HEK293 (cell line): Measurements from ENCODE around the gene KANSL1.

Experiments
- CTCF ChIA-PET: fragments of 350-600 bp; formaldehyde crosslinking; extraction: SDS; loops from one replicate; lab custom pipeline; 2021; ENCODE audit warnings: antibody characterized with exemption; lab: Yijun Ruan, JAX
- POLR2A ChIA-PET: fragments of 300-600 bp; formaldehyde crosslinking; extraction: SDS; loops from one replicate; lab custom pipeline; 2020; ENCODE audit warnings: antibody characterized with exemption, inconsistent platforms; lab: Yijun Ruan, JAX
- H3K27ac ChIP-seq: fragments of 200-500 bp; sonication (Bioruptor generic); 2 replicates; pipeline ENCODE4 v1.5.1; 2014; ENCODE audit warnings: low read depth, low read length, control low read depth, inconsistent platforms; ENCODE audit errors: extremely low read depth
- H3K36me3 ChIP-seq, 2 experiments: fragments of 200-500 bp in 1 of 2; sonication (Bioruptor generic) in 1 of 2; 1 replicate in 1 of 2; 2 replicates in 1 of 2; pipeline ENCODE4 v1.5.1; 2014 to 2017; ENCODE audit warnings: inconsistent platforms in 2 of 2, low read length in 2 of 2; ENCODE audit not compliant: control insufficient read depth in 2 of 2, insufficient read depth in 1 of 2
- H3K4me1 ChIP-seq: fragments of 200-500 bp; sonication (Bioruptor generic); 2 replicates; pipeline ENCODE4 v1.5.1; 2014; ENCODE audit warnings: mild to moderate bottlenecking, low read length, inconsistent platforms; ENCODE audit not compliant: control insufficient read depth, insufficient read depth
- H3K4me3 ChIP-seq: 2 replicates; pipeline ENCODE4 v1.5.1; 2011; ENCODE audit warnings: low read depth, mild to moderate bottlenecking, control low read depth, low read length, moderate library complexity
- H3K9me3 ChIP-seq: fragments of 200-500 bp; sonication (Bioruptor generic); 2 replicates; pipeline ENCODE4 v1.5.1; 2014; ENCODE audit warnings: low read depth, low read length, inconsistent platforms; ENCODE audit not compliant: control insufficient read depth, insufficient read depth
- BCL11A ChIP-seq: fragments of 450-650 bp; formaldehyde crosslinking; IDR thresholded peaks from 2 replicates; pipeline ENCODE4 v1.5.1; 2016; ENCODE audit warnings: low read depth, missing biosample characterization, missing genetic modification characterization
- BCL11B ChIP-seq: fragments of 450-650 bp; formaldehyde crosslinking; IDR thresholded peaks from 2 replicates; pipeline ENCODE4 v1.5.1; 2016; ENCODE audit warnings: low read depth, missing biosample characterization, missing genetic modification characterization
- FEZF1 ChIP-seq: fragments of 450-650 bp; formaldehyde crosslinking; IDR thresholded peaks from 2 replicates; pipeline ENCODE4 v1.5.1; 2016; ENCODE audit warnings: missing biosample characterization, missing genetic modification characterization
- GLI4 ChIP-seq: fragments of 450-650 bp; formaldehyde crosslinking; IDR thresholded peaks from 2 replicates; pipeline ENCODE4 v1.5.1; 2016; ENCODE audit warnings: missing biosample characterization, missing genetic modification characterization
- OSR2 ChIP-seq: fragments of 450-650 bp; formaldehyde crosslinking; IDR thresholded peaks from 2 replicates; pipeline ENCODE4 v1.5.1; 2016; ENCODE audit warnings: missing biosample characterization, missing genetic modification characterization
- TSHZ1 ChIP-seq: fragments of 450-650 bp; formaldehyde crosslinking; IDR thresholded peaks from 2 replicates; pipeline ENCODE4 v1.5.1; 2016; ENCODE audit warnings: missing biosample characterization, missing genetic modification characterization, borderline replicate concordance
- YY2 ChIP-seq: fragments of 450-650 bp; formaldehyde crosslinking; IDR thresholded peaks from 2 replicates; pipeline ENCODE4 v1.5.1; 2016; ENCODE audit warnings: missing biosample characterization, missing genetic modification characterization
- ZBTB26 ChIP-seq: fragments of 450-650 bp; formaldehyde crosslinking; optimal IDR thresholded peaks from 2 replicates; pipeline ENCODE3; 2016; ENCODE audit warnings: missing biosample characterization, mild to moderate bottlenecking, missing genetic modification characterization
- ZBTB48 ChIP-seq: fragments of 450-650 bp; formaldehyde crosslinking; IDR thresholded peaks from 2 replicates; pipeline ENCODE4 v1.5.1; 2016; ENCODE audit warnings: missing biosample characterization, missing genetic modification characterization
- ZNF132 ChIP-seq: fragments of 450-650 bp; formaldehyde crosslinking; IDR thresholded peaks from 2 replicates; pipeline ENCODE4 v1.5.1; 2017; ENCODE audit warnings: missing biosample characterization, missing genetic modification characterization, borderline replicate concordance
- ZNF16 ChIP-seq: fragments of 450-650 bp; formaldehyde crosslinking; IDR thresholded peaks from 2 replicates; pipeline ENCODE4 v1.5.1; 2016; ENCODE audit warnings: low read depth, missing biosample characterization, missing genetic modification characterization
- ZNF24 ChIP-seq: fragments of 450-650 bp; formaldehyde crosslinking; IDR thresholded peaks from 2 replicates; pipeline ENCODE4 v1.5.1; 2016; ENCODE audit warnings: missing biosample characterization, missing genetic modification characterization
- ZNF426 ChIP-seq: fragments of 450-650 bp; formaldehyde crosslinking; IDR thresholded peaks from 2 replicates; pipeline ENCODE4 v1.5.1; 2017; ENCODE audit warnings: missing biosample characterization, missing genetic modification characterization, mild to moderate bottlenecking, inconsistent platforms, moderate library complexity
- ZNF518A ChIP-seq: fragments of 450-650 bp; formaldehyde crosslinking; conservative IDR thresholded peaks from 2 replicates; pipeline ENCODE4 v1.5.1; 2016; ENCODE audit warnings: low read depth, missing biosample characterization, missing genetic modification characterization
- ZNF529 ChIP-seq: fragments of 450-650 bp; formaldehyde crosslinking; IDR thresholded peaks from 2 replicates; pipeline ENCODE4 v1.5.1; 2017; ENCODE audit warnings: missing genetic modification characterization, missing biosample characterization; ENCODE audit not compliant: insufficient replicate concordance
- ZNF549 ChIP-seq: fragments of 450-650 bp; IDR thresholded peaks from 2 replicates; pipeline ENCODE4 v1.5.1; 2018; ENCODE audit warnings: missing biosample characterization, missing genetic modification characterization, mild to moderate bottlenecking, inconsistent platforms, moderate library complexity
- ZNF610 ChIP-seq: fragments of 450-650 bp; formaldehyde crosslinking; IDR thresholded peaks from 2 replicates; pipeline ENCODE4 v1.5.1; 2016; ENCODE audit warnings: missing biosample characterization, missing genetic modification characterization, borderline replicate concordance
- ZXDB ChIP-seq: fragments of 450-650 bp; formaldehyde crosslinking; IDR thresholded peaks from 2 replicates; pipeline ENCODE4 v1.5.1; 2016; ENCODE audit warnings: missing biosample characterization, missing genetic modification characterization
- TF ChIP-seq, protein P1 (sequence below): fragments of 450-650 bp; formaldehyde crosslinking; IDR thresholded peaks from 2 replicates; pipeline ENCODE4 v1.5.1; 2016; ENCODE audit warnings: missing biosample characterization, missing genetic modification characterization, low read depth
- TF ChIP-seq, protein P2 (sequence below): fragments of 450-650 bp; formaldehyde crosslinking; IDR thresholded peaks from 2 replicates; pipeline ENCODE4 v1.5.0; 2017; ENCODE audit warnings: missing biosample characterization, missing genetic modification characterization, borderline replicate concordance

Gene KANSL1

GRCh38 chr17:46193626-46194392 lies 580 bp upstream of the KANSL1 start:
- POLR2A ChIA-PET = interaction anchor here (0.8 to 2.0 kb wide), 8 partner anchors 17 to 149 kb away, joined by 3 to 12 read pairs (median 8); no protein-coding TSS in a partner anchor
- Histone ChIP-seq H3K9me3 (no peaks in the 10 kb centered on the region), H3K4me3 (peak overlapping the region; percentile 87), H3K4me1 (peaks cover 33% of the 10 kb centered on the region), H3K27ac (peak overlapping the region; percentile 99), H3K36me3 (peaks cover 9 to 14% of the 10 kb centered on the region in 2 experiments; a peak in 2 of 3 replicates)
- CTCF ChIA-PET = interaction anchor here (0.6 to 1.9 kb wide), 28 partner anchors 8 to 191 kb away, joined by 3 to 30 read pairs (median 8); no protein-coding TSS in a partner anchor
- peak; percentile 80 for TF ChIP-seq ZXDB (tag by site-specific recombination)
- peak; percentile 74 for TF ChIP-seq ZBTB48 (tag by site-specific recombination)
- TF ChIP-seq OSR2 (tag by site-specific recombination) = peak; percentile 35; the same call in 1 of the 2 replicates
- peak; percentile 86 for TF ChIP-seq ZNF16
- 0 out of 2 replicates have a peak, but pooled peaks have one; percentile 12 for TF ChIP-seq BCL11A
- peak; percentile 83 for TF ChIP-seq YY2 (tag by site-specific recombination)
- peak; percentile 63; the same call in 1 of the 2 replicates for TF ChIP-seq GLI4 (tag by site-specific recombination)
- TF ChIP-seq ZNF529 (tag by site-specific recombination) = no peak
- peak; percentile 28; the same call in 1 of the 2 replicates for TF ChIP-seq FEZF1 (tag by site-specific recombination)
- TF ChIP-seq, protein P1, sequence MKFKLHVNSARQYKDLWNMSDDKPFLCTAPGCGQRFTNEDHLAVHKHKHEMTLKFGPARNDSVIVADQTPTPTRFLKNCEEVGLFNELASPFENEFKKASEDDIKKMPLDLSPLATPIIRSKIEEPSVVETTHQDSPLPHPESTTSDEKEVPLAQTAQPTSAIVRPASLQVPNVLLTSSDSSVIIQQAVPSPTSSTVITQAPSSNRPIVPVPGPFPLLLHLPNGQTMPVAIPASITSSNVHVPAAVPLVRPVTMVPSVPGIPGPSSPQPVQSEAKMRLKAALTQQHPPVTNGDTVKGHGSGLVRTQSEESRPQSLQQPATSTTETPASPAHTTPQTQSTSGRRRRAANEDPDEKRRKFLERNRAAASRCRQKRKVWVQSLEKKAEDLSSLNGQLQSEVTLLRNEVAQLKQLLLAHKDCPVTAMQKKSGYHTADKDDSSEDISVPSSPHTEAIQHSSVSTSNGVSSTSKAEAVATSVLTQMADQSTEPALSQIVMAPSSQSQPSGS (tag by site-specific recombination) = no peak
- TF ChIP-seq BCL11B (tag by site-specific recombination) = peak; percentile 58; the same call in 1 of the 2 replicates
- 0 out of 2 replicates have a peak, but pooled peaks have one; percentile 20 for TF ChIP-seq ZNF518A
- peak; percentile 96 for TF ChIP-seq ZBTB26 (tag by site-specific recombination)
- no peak for TF ChIP-seq ZNF426 (tag by site-specific recombination)
- no peak for TF ChIP-seq ZNF549
- TF ChIP-seq ZNF610 (tag by site-specific recombination) = peak; percentile 42; the same call in 1 of the 2 replicates
- TF ChIP-seq TSHZ1 = no peak
- TF ChIP-seq, protein P2, sequence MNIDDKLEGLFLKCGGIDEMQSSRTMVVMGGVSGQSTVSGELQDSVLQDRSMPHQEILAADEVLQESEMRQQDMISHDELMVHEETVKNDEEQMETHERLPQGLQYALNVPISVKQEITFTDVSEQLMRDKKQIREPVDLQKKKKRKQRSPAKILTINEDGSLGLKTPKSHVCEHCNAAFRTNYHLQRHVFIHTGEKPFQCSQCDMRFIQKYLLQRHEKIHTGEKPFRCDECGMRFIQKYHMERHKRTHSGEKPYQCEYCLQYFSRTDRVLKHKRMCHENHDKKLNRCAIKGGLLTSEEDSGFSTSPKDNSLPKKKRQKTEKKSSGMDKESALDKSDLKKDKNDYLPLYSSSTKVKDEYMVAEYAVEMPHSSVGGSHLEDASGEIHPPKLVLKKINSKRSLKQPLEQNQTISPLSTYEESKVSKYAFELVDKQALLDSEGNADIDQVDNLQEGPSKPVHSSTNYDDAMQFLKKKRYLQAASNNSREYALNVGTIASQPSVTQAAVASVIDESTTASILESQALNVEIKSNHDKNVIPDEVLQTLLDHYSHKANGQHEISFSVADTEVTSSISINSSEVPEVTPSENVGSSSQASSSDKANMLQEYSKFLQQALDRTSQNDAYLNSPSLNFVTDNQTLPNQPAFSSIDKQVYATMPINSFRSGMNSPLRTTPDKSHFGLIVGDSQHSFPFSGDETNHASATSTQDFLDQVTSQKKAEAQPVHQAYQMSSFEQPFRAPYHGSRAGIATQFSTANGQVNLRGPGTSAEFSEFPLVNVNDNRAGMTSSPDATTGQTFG = no peak
- no peak for TF ChIP-seq ZNF132 (tag by site-specific recombination)
- 0 out of 2 replicates have a peak, but pooled peaks have one; percentile 44 for TF ChIP-seq ZNF24 (tag by site-specific recombination)
